Activated CD4-positive, CD25-positive, alpha-beta regulatory T cell treated with anti-CD3 and anti-CD28 coated beads, Interleukin-2, amount 50 U/mL, for 16 hours (primary cell): ENCODE measurements around the gene CSRNP3.

Source experiments
- DNase-seq: peaks from one replicate; pipeline ENCODE4 v3.0.0-alpha.2; 2020; ENCODE audit warnings: low read depth, low spot score

Gene CSRNP3

DNA sequence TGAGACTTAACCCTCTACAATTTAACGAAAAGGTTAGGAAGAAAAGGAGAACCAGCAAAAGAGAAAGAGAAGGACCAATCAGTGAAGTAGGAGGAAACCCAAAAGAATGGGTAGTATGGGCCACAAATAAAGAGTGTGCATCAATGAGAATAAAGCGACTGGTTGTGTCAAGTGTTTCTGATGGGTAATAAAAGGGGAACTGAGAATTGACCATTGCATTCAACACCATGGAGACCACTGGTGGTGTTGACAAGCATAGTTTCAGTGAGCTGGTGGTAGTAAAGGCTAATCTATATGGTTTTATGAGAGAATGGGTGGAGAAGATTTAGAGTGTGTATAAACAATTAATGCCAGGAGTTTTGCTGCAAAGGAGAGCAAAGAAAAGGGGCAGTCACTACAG is 75.4 kb downstream of the CSRNP3 start:
- DNase-seq, result no peak

GRCh38 chr2:165547900-165548299 is 78.4 kb downstream of the CSRNP3 start:
- no peak for DNase-seq

GRCh38 chr2:165549619-165550018 is 80.1 kb downstream of the CSRNP3 start:
- no peak for DNase-seq

GRCh38 chr2:165558832-165559231 is 89.3 kb downstream of the CSRNP3 start:
- DNase-seq, result no peak

- DNase-seq, result no peak
These were observed 91.0 kb downstream of the CSRNP3 start for GRCh38 chr2:165560377-165560988.

DNA sequence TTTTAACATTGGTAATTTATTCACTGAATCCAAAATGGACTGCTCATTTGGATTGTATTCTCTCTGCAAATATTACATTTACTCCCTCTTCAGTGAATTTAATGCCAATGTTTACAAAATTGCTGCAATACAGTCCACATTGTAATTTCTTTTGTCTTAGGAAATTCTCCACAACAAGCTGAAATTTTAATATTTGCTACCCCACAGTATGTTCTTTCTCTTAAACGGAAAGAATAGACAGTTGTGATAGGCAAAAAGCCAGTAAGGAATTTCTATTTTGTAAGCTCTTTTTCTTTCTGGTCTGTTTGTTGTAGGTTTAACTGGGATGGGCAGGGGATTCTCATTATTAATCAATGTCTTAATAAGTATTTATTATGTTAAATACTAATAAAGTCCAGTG is 92.0 kb downstream of the CSRNP3 start:
- DNase-seq, result no peak

- no peak for DNase-seq
These were observed 92.7 kb downstream of the CSRNP3 start for GRCh38 chr2:165562233-165562632.

- DNase-seq, result no peak
These were observed 94.1 kb downstream of the CSRNP3 start for GRCh38 chr2:165563468-165564225.

- DNase-seq, result no peak
These were observed 96.5 kb downstream of the CSRNP3 start for GRCh38 chr2:165566008-165566407.

DNA sequence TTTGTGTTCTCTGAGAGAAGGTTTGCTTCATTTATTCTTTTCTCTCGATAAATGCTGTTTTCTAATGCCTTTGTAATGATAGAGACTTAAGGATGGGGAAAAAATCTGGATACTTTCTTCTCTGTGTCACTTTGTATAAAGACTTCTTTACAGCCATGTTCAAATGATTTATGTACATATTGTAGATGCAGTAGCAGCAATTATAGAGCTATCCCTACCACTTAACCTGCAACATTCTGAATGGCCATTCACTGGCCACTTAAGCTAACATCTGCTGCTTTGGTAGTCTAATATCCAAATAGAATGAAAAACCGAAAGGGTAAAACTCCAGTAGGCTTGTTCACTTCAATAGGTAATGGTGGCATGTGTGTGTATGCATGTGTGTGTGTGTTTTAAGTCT is 97.8 kb downstream of the CSRNP3 start:
- DNase-seq, result no peak

DNA sequence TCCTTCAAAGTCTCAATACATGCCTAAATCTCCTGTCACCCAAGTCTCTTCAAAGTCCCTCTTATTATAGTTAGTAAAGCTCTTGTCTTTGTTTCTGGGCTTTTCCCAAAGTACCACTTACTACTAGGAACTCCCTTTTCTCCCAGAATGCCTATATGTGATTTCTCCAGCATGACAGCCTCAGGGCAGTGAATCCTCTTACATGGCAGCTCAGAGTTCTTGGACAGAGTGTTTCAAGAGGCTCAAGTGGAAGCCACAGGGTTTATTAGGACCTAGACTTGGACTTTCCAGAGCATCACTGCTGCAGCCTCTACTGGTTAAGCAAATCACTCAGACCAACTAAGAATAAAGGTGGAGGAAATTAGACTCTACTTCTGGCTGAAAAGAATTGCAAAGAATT is 98.9 kb downstream of the CSRNP3 start:
- DNase-seq, result no peak

GRCh38 chr2:165571477-165571876 is 102.0 kb downstream of the CSRNP3 start:
- DNase-seq, result no peak

GRCh38 chr2:165572151-165572550 is 102.7 kb downstream of the CSRNP3 start:
- DNase-seq, result no peak

GRCh38 chr2:165573534-165574461 is 104.3 kb downstream of the CSRNP3 start:
- DNase-seq, result no peak

- DNase-seq, result no peak
These were observed 105.6 kb downstream of the CSRNP3 start for GRCh38 chr2:165575044-165575615.

DNA sequence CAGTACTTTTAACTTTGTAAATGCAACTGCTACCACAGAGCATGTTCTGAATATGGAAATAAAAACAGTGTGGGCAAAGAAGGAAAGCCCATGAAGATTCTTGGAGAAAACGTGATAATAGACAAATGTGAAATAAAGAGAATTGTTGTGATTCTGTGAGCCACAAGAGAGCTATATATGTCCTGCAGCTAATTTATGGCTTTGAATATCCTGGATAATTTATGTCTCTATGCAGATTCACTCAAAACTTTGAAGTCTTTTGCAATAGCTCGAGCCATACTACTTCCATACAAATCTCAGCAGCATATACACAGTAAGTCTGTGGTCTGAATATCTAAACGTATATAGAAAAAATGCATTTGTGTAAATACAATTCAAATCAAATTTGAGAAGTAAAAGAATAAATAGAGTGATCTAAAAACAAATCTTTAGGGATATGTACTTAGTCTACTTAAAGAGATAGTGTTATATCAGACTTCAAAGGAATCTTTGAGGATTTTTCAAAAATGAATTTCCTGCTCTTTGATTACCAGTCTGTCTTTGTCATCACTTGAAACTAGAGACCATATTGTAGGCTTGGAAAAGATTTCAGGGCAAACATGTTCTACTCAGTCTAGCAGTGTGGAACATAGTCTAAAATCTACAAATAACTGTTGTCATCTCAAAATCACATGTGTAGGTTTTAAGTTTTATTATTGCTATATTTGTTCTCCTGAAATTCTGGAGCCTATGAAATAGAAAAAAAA is 107.1 kb downstream of the CSRNP3 start:
- DNase-seq, result no peak

DNA sequence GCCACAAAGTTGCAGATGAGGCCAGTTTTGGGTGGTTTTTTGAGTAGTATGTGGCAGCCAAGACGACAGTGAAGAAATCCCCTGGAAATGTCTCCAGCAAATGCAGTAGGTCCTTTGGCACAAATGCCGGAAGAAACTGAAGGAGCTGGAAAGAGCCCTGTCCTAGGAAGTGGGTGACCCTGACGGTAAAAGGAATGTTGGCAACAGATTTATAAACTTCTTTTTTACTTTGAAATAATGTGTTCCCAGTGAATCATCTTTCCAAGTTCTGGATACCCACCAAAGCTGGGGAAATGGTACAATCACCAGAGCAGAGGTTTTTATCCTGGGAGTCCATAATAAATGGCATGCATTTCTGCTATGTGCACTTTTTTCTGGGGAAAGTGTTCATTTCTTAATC is 112.9 kb downstream of the CSRNP3 start:
- no peak for DNase-seq

GRCh38 chr2:165582863-165583506 is 113.5 kb downstream of the CSRNP3 start:
- DNase-seq, result no peak

DNA sequence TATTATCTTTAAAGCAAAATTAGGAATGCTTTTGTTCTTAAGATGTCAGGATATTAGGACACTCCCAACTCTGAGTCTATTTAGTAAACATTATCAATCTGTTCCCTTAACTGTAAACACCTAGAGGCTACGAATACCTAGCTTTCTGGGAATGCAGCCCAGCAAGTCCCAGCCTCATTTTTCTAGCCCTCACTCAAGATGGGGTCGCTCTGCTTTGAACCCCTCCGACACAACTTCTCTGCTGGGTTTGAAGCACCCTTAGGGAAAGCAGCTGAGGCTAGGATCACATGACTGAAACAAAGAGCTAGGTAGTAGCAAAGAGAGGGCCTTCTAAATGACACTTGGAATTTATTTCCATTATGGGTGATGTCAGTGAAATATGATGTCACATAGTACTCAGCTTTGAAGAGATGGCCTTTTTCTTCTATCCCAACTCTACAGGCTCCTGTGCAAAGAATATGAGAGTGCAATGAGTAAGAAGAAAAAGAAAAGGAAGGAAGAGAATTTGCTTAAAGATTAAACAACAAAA is 114.7 kb downstream of the CSRNP3 start:
- no peak for DNase-seq

DNA sequence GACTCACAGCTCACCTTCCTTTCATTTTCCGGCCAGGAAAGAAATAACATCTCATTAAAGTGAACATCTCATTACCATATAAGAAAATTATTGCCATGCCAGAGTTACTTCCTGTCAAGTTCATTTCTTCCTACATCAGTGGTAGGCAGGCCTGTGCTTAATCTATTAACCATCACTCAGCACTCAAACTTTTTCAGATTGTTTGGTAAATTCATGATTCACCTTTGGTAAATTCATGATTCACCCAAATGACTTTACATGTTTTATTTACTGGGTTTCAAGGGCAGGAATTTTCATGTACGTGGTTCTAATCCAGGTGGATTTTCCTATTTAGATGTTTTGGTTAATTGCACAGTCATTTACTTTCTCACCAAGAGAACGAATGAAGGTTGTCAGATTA is 116.5 kb downstream of the CSRNP3 start:
- DNase-seq, result no peak
